Ishikawa (cell line): ENCODE results near the gene ADD2.

Experiments used
- CREB1 ChIP-seq: IDR thresholded peaks from 2 replicates; pipeline ENCODE4 v1.6.1; 2012; ENCODE audit warnings: low read depth
- EGR1 ChIP-seq: IDR thresholded peaks from 2 replicates; pipeline ENCODE4 v1.6.1; 2012
- EP300 ChIP-seq: IDR thresholded peaks from 2 replicates; pipeline ENCODE4 v1.6.1; 2012; ENCODE audit warnings: borderline replicate concordance
- FOXM1 ChIP-seq: IDR thresholded peaks from 2 replicates; pipeline ENCODE4 v1.6.1; 2012; ENCODE audit warnings: low read depth, borderline replicate concordance
- MAX ChIP-seq: IDR thresholded peaks from 2 replicates; pipeline ENCODE4 v1.6.1; 2012
- TEAD4 ChIP-seq: IDR thresholded peaks from 2 replicates; pipeline ENCODE4 v1.6.1; 2012
- USF1 ChIP-seq: IDR thresholded peaks from 2 replicates; pipeline ENCODE4 v1.6.1; 2012
- YY1 ChIP-seq: IDR thresholded peaks from 2 replicates; pipeline ENCODE4 v1.6.1; 2012; ENCODE audit warnings: low read depth
- ZBTB7A ChIP-seq: IDR thresholded peaks from 2 replicates; pipeline ENCODE4 v1.6.1; 2012; ENCODE audit warnings: low read depth

- TF ChIP-seq CREB1 = no peak
- TF ChIP-seq TEAD4 = no peak
- no peak for TF ChIP-seq EGR1
- TF ChIP-seq MAX = no peak
- TF ChIP-seq ZBTB7A = no peak
- TF ChIP-seq YY1 = no peak
- no peak for TF ChIP-seq EP300
- TF ChIP-seq USF1 = no peak
- no peak for TF ChIP-seq FOXM1
These were observed 49.4 kb upstream of the ADD2 start for GRCh38 chr2:70817284-70817954.
